ENCODE results near the gene CTNNB1. TPM values are rescaled to one million over a fixed set of nuclear protein-coding genes. Genes with fewer than 3 reads are reported as not detected.

CTNNB1 gene
- total RNA-seq, 1 donor = 1,165 TPM

GRCh38 chr3:41182504-41183059 lies 16.7 kb upstream of the CTNNB1 start:
- H3K36me3 ChIP-seq (ENCODE audit: insufficient read depth, low read length) = no peaks in the 10 kb centered on the region
- H3K27ac ChIP-seq (ENCODE audit: low read depth, low read length) = no peak overlapping the region
- no peak overlapping the region for H2AFZ ChIP-seq (ENCODE audit: low read length)
- H3K79me2 ChIP-seq (ENCODE audit: insufficient read depth, low read length) = no peaks in the 10 kb centered on the region
- H3K4me1 ChIP-seq (ENCODE audit: insufficient read depth, low read length) = no peaks in the 10 kb centered on the region
- no peak overlapping the region for H3K4me2 ChIP-seq (ENCODE audit: insufficient read depth, low read length)
- no peak for DNase-seq (ENCODE audit: insufficient read length, low spot score, missing footprints)
- no peaks in the 10 kb centered on the region for H4K20me1 ChIP-seq (ENCODE audit: insufficient read depth, low read length)
- H3K4me3 ChIP-seq (ENCODE audit: insufficient read depth, low read length) = no peak overlapping the region
- peaks cover 11% of the 10 kb centered on the region for H3K27me3 ChIP-seq (ENCODE audit: insufficient read depth, low read length)
- H3K9me3 ChIP-seq (ENCODE audit: low read depth, low read length) = no peaks in the 10 kb centered on the region
- TF ChIP-seq, protein P1, sequence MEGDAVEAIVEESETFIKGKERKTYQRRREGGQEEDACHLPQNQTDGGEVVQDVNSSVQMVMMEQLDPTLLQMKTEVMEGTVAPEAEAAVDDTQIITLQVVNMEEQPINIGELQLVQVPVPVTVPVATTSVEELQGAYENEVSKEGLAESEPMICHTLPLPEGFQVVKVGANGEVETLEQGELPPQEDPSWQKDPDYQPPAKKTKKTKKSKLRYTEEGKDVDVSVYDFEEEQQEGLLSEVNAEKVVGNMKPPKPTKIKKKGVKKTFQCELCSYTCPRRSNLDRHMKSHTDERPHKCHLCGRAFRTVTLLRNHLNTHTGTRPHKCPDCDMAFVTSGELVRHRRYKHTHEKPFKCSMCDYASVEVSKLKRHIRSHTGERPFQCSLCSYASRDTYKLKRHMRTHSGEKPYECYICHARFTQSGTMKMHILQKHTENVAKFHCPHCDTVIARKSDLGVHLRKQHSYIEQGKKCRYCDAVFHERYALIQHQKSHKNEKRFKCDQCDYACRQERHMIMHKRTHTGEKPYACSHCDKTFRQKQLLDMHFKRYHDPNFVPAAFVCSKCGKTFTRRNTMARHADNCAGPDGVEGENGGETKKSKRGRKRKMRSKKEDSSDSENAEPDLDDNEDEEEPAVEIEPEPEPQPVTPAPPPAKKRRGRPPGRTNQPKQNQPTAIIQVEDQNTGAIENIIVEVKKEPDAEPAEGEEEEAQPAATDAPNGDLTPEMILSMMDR (IDR thresholded peaks at IDR 0.05; ENCODE audit: extremely low read depth, low read depth, low read length) = no peak

GRCh38 chr3:41184394-41184793 lies 14.9 kb upstream of the CTNNB1 start:
- Histone ChIP-seq H3K4me2 (ENCODE audit: insufficient read depth, low read length) (no peak overlapping the region), H3K36me3 (ENCODE audit: insufficient read depth, low read length) (no peaks in the 10 kb centered on the region), H3K79me2 (ENCODE audit: insufficient read depth, low read length) (no peaks in the 10 kb centered on the region), H4K20me1 (ENCODE audit: insufficient read depth, low read length) (no peaks in the 10 kb centered on the region), H3K27ac (ENCODE audit: low read depth, low read length) (no peak overlapping the region), H3K4me3 (ENCODE audit: insufficient read depth, low read length) (no peak overlapping the region), H3K4me1 (ENCODE audit: insufficient read depth, low read length) (no peaks in the 10 kb centered on the region), H3K27me3 (ENCODE audit: insufficient read depth, low read length) (peaks cover 10% of the 10 kb centered on the region), H2AFZ (ENCODE audit: low read length) (no peak overlapping the region), H3K9me3 (ENCODE audit: low read depth, low read length) (no peaks in the 10 kb centered on the region)
- TF ChIP-seq, protein P1 (IDR thresholded peaks at IDR 0.05; ENCODE audit: extremely low read depth, low read depth, low read length) = no peak
- no peak for DNase-seq (ENCODE audit: insufficient read length, low spot score, missing footprints)

DNA sequence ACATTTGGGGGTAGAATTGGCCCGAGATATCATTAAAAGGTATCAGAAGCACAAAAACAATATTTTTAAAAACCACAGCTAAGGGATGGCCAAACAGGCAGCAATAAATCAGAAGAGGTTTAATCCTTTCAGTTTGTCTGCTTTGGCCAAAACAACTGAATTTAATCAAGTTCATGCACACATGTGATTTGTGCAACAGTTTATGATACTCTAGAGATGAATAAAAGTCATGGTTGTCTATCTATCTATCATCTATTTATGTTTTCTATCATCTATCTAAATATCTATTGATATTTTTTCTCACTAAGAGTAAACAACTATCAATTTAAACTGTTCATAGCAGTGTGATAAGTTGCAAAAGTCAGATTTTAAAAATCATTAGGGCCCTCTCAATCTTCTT lies 13.0 kb upstream of the CTNNB1 start:
- no peaks in the 10 kb centered on the region for H3K79me2 ChIP-seq (ENCODE audit: insufficient read depth, low read length)
- no peak overlapping the region for H3K4me2 ChIP-seq (ENCODE audit: insufficient read depth, low read length)
- H3K36me3 ChIP-seq (ENCODE audit: insufficient read depth, low read length) = no peaks in the 10 kb centered on the region
- no peak overlapping the region for H3K4me3 ChIP-seq (ENCODE audit: insufficient read depth, low read length)
- no peak overlapping the region for H2AFZ ChIP-seq (ENCODE audit: low read length)
- H3K27me3 ChIP-seq (ENCODE audit: insufficient read depth, low read length) = peaks cover 7% of the 10 kb centered on the region
- DNase-seq (ENCODE audit: insufficient read length, low spot score, missing footprints) = no peak
- no peaks in the 10 kb centered on the region for H3K9me3 ChIP-seq (ENCODE audit: low read depth, low read length)
- H3K4me1 ChIP-seq (ENCODE audit: insufficient read depth, low read length) = no peaks in the 10 kb centered on the region
- TF ChIP-seq, protein P1 (IDR thresholded peaks at IDR 0.05; ENCODE audit: extremely low read depth, low read depth, low read length) = no peak
- H4K20me1 ChIP-seq (ENCODE audit: insufficient read depth, low read length) = no peaks in the 10 kb centered on the region
- H3K27ac ChIP-seq (ENCODE audit: low read depth, low read length) = no peak overlapping the region

DNA sequence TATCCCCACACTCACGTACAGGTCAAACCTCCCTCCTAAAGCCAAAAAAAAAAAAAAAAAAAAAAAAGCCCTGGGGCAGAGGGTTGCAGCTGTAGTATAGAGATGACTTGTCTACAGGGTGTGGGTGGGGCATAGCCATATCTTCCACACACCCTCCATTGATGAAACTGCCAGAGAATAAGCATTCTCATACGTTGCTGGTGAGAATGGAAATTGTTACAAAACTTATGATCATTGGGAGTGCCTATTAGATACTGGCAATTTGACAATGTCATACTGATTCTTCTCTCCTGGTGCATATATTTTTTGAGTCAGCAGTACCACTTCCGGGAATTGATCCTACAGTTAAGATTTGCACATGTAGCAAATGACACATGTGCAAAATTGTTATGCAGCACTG lies 11.0 kb upstream of the CTNNB1 start:
- Histone ChIP-seq H3K4me3 (ENCODE audit: insufficient read depth, low read length) (no peak overlapping the region), H4K20me1 (ENCODE audit: insufficient read depth, low read length) (no peaks in the 10 kb centered on the region), H2AFZ (ENCODE audit: low read length) (no peak overlapping the region), H3K4me2 (ENCODE audit: insufficient read depth, low read length) (no peak overlapping the region), H3K79me2 (ENCODE audit: insufficient read depth, low read length) (no peaks in the 10 kb centered on the region), H3K9me3 (ENCODE audit: low read depth, low read length) (no peaks in the 10 kb centered on the region), H3K36me3 (ENCODE audit: insufficient read depth, low read length) (no peaks in the 10 kb centered on the region), H3K27ac (ENCODE audit: low read depth, low read length) (no peak overlapping the region), H3K27me3 (ENCODE audit: insufficient read depth, low read length) (peaks cover 7% of the 10 kb centered on the region), H3K4me1 (ENCODE audit: insufficient read depth, low read length) (no peaks in the 10 kb centered on the region)
- TF ChIP-seq, protein P1 (IDR thresholded peaks at IDR 0.05; ENCODE audit: extremely low read depth, low read depth, low read length) = no peak
- no peak for DNase-seq (ENCODE audit: insufficient read length, low spot score, missing footprints)
